Fibroblast of the aortic adventitia (primary cell): ENCODE results near the gene GARS1. TPM values are rescaled to one million over a fixed set of nuclear protein-coding genes. Genes with fewer than 3 reads are reported as not detected.
A peak's percentile ranks its signal among the peaks of the same experiment; 100 is the strongest.

Experiments
- DNase-seq: peaks from one replicate; pipeline ENCODE4 v3.0.0-alpha.2; 2010; ENCODE audit warnings: low read depth
- H3K4me3 ChIP-seq: 2 replicates; pipeline ENCODE4 v1.5.1; 2011; ENCODE audit warnings: low read depth, mild to moderate bottlenecking, control low read depth, low read length, moderate library complexity
- CTCF ChIP-seq: IDR thresholded peaks from 2 replicates; pipeline ENCODE4 v1.5.1; 2011; ENCODE audit warnings: mild to moderate bottlenecking, low read length, control low read depth, inconsistent platforms; ENCODE audit not compliant: insufficient read depth
- total RNA-seq: library from RNA; depleted of rRNA; stranded (reverse); fragments of >200 nt; gene quantifications from 2 replicates; pipeline ENCODE4 v1.2.3, GENCODE V29; 2012; ENCODE audit warnings: low replicate concordance

Gene GARS1
- total RNA-seq, result 298 and 452 TPM in 2 replicates

DNA sequence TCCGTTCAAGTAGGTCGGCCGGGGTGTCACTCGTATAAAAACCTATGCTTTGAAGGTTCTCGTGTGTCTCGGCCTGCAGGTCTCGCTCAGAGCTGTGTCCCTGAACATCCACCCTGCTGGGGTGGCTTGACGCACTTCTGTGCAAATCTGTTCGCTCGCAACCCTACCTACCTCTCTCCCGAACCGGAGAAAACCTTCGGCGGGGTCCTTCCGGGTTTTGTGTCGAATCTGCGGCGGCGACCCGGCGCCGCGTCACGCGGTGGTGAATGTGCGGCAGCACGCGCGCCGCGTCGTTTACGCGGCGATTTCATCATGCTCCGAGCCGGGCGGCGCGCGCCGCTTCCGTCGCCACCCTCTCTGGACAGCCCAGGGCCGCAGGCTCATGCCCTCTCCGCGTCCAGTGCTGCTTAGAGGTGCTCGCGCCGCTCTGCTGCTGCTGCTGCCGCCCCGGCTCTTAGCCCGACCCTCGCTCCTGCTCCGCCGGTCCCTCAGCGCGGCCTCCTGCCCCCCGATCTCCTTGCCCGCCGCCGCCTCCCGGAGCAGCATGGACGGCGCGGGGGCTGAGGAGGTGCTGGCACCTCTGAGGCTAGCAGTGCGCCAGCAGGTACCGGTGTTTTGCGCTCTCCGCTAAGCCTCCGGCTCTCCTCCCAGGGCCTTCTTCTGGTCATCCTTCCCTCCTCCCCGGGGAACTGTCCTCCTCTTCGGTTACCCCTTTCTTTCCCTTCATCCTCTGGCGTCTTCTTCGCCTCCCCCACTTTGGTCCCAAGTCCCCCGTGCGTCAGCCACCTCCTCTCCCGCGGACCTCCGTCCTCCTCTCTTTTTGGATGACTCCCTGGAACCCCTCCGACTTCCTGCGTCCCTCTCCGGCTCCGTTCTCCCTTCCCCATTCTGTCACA is at the start of gene GARS1:
Gene GARS1 (plus strand): TSS at position 339 of the 896 bp plus-strand sequence. CDS start 44 bp downstream, at position 383.
- H3K4me3 ChIP-seq, result peak within 1 kb of the TSS; percentile 99
- DNase-seq, result peak; percentile 90
- TF ChIP-seq CTCF, result no peak

DNA sequence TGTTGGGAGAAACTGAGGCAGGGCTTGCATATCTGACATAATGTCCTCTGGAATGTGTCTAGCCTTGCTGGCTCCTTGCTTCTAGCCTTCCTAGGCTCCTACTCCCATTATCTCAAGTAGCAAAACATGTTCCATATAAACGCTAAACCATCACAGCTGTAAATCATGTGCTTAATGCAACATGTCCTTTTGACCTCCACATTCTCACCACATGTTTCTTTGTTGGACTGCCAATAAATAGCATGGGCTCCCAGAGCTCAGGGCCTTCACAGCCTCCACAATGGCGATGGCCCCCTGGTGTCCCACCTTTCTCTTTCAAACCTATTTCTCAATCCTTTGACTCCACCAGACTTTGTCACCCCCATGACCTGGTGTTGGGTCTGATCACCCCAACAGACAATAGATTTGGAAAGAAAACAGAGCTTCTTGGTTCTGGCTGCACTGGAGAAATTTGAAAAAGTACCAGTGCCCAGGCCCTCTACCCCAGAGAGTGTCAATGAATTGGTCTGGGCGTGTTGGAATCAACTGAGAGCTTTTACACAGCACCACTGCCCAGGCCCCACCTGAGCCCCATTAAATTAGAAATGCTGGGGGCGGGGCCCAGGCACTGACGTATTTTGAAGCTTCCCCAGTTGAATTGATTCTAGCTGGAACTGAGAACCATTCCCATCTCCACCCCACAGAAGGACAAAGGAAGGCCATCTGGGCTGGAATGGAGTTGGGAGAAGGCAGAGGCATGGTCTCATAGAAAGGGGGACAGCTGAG is 48.7 kb upstream of the GARS1 start:
- no peak for TF ChIP-seq CTCF
- no peak for DNase-seq
- no peak overlapping the region for H3K4me3 ChIP-seq

DNA sequence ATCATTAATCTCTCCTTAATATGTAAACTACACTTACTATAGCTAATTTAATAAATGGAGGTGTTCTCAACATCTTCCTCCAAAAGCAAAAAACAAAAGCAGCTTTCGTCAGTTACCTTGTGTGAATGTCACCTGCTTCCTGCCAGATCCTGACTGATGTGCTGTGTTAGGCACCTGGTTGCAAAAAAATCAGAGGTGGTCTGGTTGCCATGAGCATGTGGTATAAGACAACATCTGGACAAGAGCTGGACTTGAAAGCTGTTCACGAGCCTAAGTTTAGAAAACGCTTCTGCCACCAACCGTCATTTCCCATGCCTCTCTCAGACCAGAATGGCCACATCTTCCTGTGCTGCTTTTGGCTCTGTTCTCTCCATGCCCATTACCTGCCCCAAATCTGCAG is 48.1 kb upstream of the GARS1 start:
- no peak overlapping the region for H3K4me3 ChIP-seq
- no peak for TF ChIP-seq CTCF
- DNase-seq, result no peak

GRCh38 chr7:30548845-30549244 is 45.8 kb upstream of the GARS1 start:
- peak; percentile 80 for DNase-seq
- H3K4me3 ChIP-seq, result no peak overlapping the region
- peak; percentile 90 for TF ChIP-seq CTCF

GRCh38 chr7:30549931-30550493 is 44.7 kb upstream of the GARS1 start:
- DNase-seq, result no peak
- no peak for TF ChIP-seq CTCF
- H3K4me3 ChIP-seq, result no peak overlapping the region

- no peak for TF ChIP-seq CTCF
- no peak for DNase-seq
- no peak overlapping the region for H3K4me3 ChIP-seq
Measured at GRCh38 chr7:30552330-30552729, 42.3 kb upstream of the GARS1 start.
